ENCODE measurements around the gene CARS1.

Gene CARS1

DNA sequence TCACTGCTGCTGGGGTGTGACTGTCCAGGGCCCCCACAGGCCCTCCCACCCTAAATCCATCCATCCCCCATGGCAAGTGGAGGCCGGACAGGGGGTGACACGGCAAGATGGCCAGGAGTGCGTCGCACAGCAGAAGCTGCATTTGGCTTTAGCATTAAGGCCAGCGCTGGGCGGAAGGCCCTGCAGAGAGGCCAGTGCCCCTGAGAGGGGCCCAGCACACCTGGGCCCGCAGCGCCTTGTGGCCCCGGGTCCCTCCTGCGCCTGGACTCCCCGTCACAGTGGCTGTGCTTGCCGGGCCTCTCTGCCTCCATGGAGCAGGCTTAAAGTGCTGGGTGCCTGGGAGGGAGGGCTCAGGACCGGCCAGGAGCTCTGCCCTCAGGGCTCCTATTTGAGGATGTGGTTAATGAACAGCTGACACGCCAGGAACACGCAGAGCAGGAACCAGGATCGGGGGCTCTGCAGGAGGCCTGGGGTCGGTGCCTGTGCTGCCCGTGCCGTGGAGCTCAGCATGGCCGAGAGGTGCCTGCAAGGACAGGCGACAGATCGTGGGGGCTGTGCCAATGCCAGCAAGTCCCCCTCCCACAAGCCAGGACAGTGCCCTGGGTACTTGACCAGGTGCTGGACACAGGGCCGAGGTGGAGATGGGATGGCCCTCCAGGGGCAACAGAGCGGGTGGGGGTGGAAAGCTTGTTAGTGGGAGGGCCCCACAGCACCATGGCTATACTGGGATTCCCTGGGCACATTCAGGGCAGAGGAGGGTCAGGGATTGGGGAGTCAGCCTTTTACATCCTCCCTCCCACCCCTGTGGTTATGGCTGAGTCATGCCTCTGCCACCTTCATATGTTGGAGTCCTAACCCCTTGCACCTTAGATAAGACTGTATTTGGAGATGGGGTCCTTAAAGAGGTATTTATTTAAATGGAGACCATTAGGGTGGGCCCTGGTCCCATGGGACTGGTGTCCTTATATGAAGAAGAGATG is 30.9 kb upstream of the CARS1 start:
- TF ChIP-seq SPI1 (IDR thresholded peaks at IDR 0.05; ENCODE audit: borderline replicate concordance, low read depth) (no peak), GABPA (IDR thresholded peaks at IDR 0.05; ENCODE audit: low read depth) (no peak)
- H3K27me3 ChIP-seq (ENCODE audit: insufficient read depth, poor library complexity, severe bottlenecking) = no peaks in the 10 kb centered on the region
- no peak for DNase-seq (ENCODE audit: low read depth in 1 of 2, low spot score in 1 of 2)
- no peak overlapping the region for H3K4me3 ChIP-seq (replicated peaks; ENCODE audit: insufficient read depth, low read length)
- H3K27ac ChIP-seq (replicated peaks) = no peak overlapping the region

DNA sequence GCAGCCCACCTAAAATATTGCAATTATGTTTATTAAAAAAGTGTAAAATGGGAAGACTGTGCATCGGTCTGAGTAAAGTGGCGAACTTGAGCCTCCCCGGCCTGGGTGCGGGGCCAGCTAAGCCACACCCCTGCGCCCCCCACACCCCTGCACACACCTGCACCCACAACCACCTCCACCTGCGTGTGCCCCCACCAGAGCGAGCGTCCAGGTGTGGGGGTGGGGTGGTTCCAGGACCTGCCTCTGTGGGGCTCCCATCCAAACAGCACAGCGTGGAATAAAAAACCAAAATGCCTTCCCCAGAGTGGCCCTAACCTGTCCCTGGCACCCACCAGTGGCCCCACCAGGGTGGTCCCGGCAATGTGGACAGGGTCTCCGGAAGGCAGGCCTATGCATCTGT is 30.1 kb upstream of the CARS1 start:
- DNase-seq (ENCODE audit: low read depth in 1 of 2, low spot score in 1 of 2) = no peak
- H3K27me3 ChIP-seq (ENCODE audit: insufficient read depth, poor library complexity, severe bottlenecking) = no peaks in the 10 kb centered on the region
- no peak overlapping the region for H3K4me3 ChIP-seq (replicated peaks; ENCODE audit: insufficient read depth, low read length)
- TF ChIP-seq, protein P1, sequence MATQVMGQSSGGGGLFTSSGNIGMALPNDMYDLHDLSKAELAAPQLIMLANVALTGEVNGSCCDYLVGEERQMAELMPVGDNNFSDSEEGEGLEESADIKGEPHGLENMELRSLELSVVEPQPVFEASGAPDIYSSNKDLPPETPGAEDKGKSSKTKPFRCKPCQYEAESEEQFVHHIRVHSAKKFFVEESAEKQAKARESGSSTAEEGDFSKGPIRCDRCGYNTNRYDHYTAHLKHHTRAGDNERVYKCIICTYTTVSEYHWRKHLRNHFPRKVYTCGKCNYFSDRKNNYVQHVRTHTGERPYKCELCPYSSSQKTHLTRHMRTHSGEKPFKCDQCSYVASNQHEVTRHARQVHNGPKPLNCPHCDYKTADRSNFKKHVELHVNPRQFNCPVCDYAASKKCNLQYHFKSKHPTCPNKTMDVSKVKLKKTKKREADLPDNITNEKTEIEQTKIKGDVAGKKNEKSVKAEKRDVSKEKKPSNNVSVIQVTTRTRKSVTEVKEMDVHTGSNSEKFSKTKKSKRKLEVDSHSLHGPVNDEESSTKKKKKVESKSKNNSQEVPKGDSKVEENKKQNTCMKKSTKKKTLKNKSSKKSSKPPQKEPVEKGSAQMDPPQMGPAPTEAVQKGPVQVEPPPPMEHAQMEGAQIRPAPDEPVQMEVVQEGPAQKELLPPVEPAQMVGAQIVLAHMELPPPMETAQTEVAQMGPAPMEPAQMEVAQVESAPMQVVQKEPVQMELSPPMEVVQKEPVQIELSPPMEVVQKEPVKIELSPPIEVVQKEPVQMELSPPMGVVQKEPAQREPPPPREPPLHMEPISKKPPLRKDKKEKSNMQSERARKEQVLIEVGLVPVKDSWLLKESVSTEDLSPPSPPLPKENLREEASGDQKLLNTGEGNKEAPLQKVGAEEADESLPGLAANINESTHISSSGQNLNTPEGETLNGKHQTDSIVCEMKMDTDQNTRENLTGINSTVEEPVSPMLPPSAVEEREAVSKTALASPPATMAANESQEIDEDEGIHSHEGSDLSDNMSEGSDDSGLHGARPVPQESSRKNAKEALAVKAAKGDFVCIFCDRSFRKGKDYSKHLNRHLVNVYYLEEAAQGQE (IDR thresholded peaks at IDR 0.05; ENCODE audit: insufficient replicate concordance, low read depth) = no peak
- TF ChIP-seq POLR2AphosphoS5 (IDR thresholded peaks at IDR 0.05; ENCODE audit: low read depth) = no peak
- no peak for TF ChIP-seq SPI1 (IDR thresholded peaks at IDR 0.05; ENCODE audit: borderline replicate concordance, low read depth)
- TF ChIP-seq, protein P2, sequence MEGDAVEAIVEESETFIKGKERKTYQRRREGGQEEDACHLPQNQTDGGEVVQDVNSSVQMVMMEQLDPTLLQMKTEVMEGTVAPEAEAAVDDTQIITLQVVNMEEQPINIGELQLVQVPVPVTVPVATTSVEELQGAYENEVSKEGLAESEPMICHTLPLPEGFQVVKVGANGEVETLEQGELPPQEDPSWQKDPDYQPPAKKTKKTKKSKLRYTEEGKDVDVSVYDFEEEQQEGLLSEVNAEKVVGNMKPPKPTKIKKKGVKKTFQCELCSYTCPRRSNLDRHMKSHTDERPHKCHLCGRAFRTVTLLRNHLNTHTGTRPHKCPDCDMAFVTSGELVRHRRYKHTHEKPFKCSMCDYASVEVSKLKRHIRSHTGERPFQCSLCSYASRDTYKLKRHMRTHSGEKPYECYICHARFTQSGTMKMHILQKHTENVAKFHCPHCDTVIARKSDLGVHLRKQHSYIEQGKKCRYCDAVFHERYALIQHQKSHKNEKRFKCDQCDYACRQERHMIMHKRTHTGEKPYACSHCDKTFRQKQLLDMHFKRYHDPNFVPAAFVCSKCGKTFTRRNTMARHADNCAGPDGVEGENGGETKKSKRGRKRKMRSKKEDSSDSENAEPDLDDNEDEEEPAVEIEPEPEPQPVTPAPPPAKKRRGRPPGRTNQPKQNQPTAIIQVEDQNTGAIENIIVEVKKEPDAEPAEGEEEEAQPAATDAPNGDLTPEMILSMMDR (IDR thresholded peaks at IDR 0.05; ENCODE audit: insufficient read depth, low read length) = no peak
- TF ChIP-seq GABPA (IDR thresholded peaks at IDR 0.05; ENCODE audit: low read depth) = no peak
- H3K27ac ChIP-seq (replicated peaks) = no peak overlapping the region

DNA sequence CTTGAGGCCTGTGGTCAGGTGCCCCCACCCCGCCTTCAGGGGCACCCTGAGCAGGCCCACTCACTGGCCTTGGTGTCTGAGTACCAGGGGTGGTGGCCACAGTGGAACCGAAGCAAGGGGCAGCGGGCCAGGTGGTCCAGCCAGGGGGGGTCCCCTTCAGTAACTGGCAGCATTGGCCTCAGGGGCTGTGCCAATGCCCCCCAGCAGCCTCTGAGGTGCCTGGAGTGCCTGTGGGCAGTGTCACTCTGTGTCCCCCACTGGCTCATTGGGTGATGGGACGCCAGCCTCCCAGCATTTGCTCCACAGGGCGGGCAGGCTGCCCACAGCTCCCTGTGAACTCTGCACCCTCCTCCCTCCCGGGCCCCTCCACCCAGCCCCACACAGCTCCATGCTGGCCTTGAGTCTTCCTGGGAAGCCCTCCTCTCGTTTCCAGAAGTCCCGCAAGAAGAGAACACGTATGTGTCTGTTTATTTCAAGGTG is 29.5 kb upstream of the CARS1 start:
- Histone ChIP-seq H3K4me3 (replicated peaks; ENCODE audit: insufficient read depth, low read length) (no peak overlapping the region), H3K27me3 (ENCODE audit: insufficient read depth, poor library complexity, severe bottlenecking) (no peaks in the 10 kb centered on the region), H3K27ac (replicated peaks) (no peak overlapping the region)
- DNase-seq (ENCODE audit: low read depth in 1 of 2, low spot score in 1 of 2) = no peak
- no peak for TF ChIP-seq GABPA (IDR thresholded peaks at IDR 0.05; ENCODE audit: low read depth)
- peak; percentile 28; the same call in 1 of the 2 replicates for TF ChIP-seq POLR2AphosphoS5 (IDR thresholded peaks at IDR 0.05; ENCODE audit: low read depth)

DNA sequence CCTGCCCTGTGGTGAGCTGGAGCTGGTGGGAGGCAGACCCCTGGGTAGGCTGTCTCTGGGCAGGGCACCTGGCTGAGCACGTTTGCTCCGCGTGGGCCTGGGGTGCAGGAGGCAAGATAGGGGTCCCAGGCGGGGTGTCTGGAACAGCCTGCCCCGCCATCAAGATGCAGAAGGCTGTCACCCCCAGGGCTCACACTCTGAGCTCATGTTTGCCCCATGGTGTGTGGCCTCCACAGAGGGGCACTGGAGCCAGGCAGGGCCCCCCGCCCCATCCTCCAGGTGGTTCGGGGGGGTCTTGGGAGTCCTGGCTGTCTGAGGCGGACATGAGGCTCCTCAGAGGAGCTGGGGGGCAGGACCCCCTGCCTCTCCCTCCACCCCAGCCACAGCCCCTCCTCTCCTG is 28.9 kb upstream of the CARS1 start:
- TF ChIP-seq GABPA (IDR thresholded peaks at IDR 0.05; ENCODE audit: low read depth) (no peak), POLR2AphosphoS5 (IDR thresholded peaks at IDR 0.05; ENCODE audit: low read depth) (no peak), SPI1 (IDR thresholded peaks at IDR 0.05; ENCODE audit: borderline replicate concordance, low read depth) (no peak)
- TF ChIP-seq, protein P2 (IDR thresholded peaks at IDR 0.05; ENCODE audit: insufficient read depth, low read length) = no peak
- TF ChIP-seq, protein P1 (IDR thresholded peaks at IDR 0.05; ENCODE audit: insufficient replicate concordance, low read depth) = no peak
- no peak for DNase-seq (ENCODE audit: low read depth in 1 of 2, low spot score in 1 of 2)
- H3K4me3 ChIP-seq (replicated peaks; ENCODE audit: insufficient read depth, low read length) = no peak overlapping the region
- no peak overlapping the region for H3K27ac ChIP-seq (replicated peaks)
- no peaks in the 10 kb centered on the region for H3K27me3 ChIP-seq (ENCODE audit: insufficient read depth, poor library complexity, severe bottlenecking)

Measured in HL-60 (cell line).